Superior temporal gyrus (tissue), 1 donor: ENCODE measurements around the gene SH3TC1.

Source experiments
- DNase-seq: peaks from one replicate; pipeline ENCODE4 v3.0.0-alpha.2; 2016; ENCODE audit errors: extremely low spot score

Gene SH3TC1

GRCh38 chr4:8261851-8262535 lies 62.9 kb downstream of the SH3TC1 start:
- DNase-seq: no peak

DNA sequence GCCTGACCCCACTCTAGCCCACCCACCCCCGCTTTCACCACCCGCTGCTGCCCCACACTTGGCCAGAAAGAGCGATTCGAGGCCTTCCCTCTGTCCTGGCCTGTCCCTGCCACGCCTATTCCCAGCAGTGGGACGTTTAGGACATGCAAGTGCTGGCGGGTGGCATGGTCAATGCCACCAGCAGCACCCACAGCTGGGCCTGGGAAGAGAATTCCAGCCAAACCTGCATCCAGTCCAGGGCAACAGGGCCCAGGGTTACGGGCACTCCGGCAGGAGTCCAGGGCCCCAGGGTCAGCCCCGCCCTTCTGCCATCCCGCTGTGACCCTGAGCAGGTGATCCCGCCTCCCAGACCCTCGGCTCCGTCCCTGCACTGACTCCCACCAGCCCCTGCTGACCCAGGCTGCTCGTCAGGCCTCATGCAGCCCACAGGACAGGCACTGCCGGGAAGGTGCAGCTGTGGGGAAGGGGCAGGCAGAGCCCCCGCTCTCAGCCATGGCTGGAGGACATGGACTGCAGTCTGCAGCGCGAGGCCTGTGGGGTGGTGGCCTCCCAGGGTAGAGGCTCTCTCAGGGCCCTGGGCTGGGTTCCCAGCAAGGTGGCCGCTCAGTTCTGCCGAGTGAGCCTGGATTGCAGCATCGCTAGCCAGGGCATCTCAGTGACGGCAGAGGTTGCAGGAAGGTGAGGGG lies 63.7 kb downstream of the SH3TC1 start:
- no peak for DNase-seq

- DNase-seq: no peak
Measured at GRCh38 chr4:8263397-8263796, 64.3 kb downstream of the SH3TC1 start.

DNA sequence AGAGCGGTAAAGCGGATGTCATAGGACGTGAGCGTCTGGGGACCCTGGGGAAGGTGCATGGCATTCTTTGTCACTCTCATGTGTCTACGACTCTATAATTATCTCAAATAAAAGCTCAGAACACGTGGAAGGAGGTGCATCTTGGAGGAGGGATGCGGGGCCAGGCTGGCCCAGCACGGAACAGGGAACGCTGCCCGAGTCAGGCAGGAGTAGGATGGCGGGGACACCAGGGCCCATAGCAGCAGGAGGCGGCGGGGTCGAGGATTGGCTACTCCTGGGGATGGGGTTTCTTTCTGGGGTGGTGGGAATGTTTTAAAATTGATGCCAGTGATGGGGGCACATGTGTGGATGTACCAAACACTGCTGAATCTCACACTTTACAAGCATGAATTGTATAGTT lies 65.0 kb downstream of the SH3TC1 start:
- no peak for DNase-seq

- DNase-seq: no peak
Measured at GRCh38 chr4:8265171-8265929, 66.3 kb downstream of the SH3TC1 start.

DNA sequence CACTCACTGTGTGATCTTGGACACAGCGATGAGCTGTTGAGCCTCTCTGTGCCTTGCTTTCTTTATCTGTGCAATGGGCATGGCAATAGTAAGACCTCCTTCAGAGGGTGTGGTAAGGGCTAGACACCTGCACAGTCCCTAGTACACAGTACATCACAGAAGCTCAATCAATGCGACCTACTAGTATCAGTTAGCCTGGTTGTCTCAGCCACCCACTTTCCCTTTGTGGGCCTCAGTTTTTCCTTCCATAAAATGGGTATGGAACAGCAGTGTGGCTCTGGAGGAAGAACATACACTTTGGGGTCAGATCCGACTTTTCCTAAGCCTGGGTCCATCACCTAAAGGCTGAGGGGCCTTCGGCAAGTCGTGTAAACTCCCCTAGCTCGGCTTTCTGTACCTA lies 67.0 kb downstream of the SH3TC1 start:
- DNase-seq: no peak

DNA sequence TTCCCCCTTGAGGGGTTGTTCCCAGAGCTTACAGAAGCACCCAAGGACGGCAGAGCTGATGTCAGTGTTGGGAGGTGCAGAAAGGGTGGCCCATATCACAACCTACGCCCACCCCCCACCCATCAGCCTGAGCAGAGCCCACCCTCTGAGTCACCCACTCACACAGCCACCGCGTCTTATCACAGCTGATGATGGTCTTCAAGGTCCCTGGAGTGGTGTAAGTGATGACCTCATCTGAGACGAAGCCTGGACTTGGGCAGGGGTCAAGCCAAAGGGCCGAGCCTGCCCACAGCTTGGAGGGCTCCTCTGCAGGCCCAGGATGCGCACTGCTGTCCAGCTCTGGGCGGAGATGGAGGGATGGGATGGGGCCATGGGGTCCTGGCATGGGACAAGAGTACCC lies 67.4 kb downstream of the SH3TC1 start:
- no peak for DNase-seq

DNA sequence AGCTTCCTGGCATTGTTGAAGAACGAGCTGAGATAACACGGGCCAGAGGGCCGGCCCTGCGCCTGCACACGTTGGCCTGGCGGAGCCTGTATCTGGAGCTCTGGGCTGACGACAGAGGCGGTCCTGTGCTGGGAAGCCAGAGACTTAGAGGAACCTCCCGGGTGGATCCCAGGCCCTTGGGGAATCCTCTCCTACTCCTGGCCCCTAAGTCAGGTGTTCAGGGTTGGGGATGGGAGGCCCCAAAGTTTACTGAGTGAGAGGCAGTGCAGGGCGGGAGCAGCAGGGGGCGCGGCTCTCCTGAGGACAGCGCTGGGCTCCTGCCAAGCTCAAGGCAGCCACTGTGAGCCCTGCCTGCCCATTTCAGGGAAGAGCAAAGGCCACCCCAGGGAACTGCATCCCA lies 68.0 kb downstream of the SH3TC1 start:
- DNase-seq: no peak

DNA sequence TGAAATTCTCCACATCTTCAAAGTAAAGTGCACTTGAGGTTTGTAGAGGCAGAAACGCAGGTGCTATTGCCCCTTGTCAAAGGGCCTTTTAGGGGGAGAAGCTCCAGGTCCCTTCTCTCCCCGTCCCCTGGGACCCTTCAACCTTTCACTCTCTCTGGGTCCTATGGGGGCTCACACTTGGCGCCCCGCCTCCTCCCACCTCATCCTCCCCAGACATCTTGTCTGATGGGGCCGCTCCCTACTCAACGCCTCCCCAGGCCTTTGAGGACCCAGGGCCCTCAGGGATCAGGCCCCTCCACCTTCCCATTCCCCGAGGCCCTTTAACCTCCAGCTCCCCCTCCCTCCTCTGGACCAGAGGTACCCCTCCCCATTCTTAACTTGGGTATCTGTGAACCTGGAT lies 69.1 kb downstream of the SH3TC1 start:
- DNase-seq: no peak

GRCh38 chr4:8268901-8269534 lies 69.9 kb downstream of the SH3TC1 start:
- DNase-seq: no peak

DNA sequence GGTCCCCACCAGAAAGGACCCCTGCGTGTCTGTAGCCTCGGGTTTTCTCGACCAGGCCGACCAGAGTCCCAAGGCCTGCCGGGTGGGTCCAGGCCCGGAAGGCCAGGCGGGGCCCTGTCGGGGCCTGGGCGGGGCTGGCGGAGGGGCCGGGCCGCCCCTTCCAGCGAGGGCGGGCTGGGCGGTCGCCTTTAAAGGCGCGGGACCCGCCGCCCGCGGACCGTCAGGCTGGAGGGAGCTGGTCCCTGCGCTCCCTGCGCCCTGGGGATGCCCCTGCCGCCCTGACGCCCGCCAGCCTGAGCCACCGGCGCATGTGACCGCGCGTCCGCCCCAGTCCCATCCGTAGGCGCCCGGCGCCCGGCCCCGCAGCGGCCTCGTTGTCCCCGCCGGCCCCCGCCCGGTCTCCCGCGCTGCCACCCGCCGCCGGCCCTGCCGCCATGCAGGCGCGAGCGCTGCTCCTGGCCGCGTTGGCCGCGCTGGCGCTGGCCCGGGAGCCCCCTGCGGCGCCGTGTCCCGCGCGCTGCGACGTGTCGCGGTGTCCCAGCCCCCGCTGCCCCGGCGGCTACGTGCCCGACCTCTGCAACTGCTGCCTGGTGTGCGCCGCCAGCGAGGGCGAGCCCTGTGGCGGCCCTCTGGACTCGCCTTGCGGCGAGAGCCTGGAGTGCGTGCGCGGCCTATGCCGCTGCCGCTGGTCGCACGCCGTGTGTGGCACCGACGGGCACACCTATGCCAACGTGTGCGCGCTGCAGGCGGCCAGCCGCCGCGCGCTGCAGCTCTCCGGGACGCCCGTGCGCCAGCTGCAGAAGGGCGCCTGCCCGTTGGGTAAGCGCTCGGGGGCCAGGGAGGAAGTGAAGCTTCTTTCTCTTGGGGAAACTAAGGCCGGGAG lies 70.7 kb downstream of the SH3TC1 start, which contains the start of gene HTRA3:
TSS of gene HTRA3 (plus strand) at position 220 of the 883 bp plus-strand sequence. CDS start at position 435, 215 bp downstream.
- no peak for DNase-seq

- DNase-seq: no peak
Measured at GRCh38 chr4:8270418-8270771, 71.3 kb downstream of the SH3TC1 start.

DNA sequence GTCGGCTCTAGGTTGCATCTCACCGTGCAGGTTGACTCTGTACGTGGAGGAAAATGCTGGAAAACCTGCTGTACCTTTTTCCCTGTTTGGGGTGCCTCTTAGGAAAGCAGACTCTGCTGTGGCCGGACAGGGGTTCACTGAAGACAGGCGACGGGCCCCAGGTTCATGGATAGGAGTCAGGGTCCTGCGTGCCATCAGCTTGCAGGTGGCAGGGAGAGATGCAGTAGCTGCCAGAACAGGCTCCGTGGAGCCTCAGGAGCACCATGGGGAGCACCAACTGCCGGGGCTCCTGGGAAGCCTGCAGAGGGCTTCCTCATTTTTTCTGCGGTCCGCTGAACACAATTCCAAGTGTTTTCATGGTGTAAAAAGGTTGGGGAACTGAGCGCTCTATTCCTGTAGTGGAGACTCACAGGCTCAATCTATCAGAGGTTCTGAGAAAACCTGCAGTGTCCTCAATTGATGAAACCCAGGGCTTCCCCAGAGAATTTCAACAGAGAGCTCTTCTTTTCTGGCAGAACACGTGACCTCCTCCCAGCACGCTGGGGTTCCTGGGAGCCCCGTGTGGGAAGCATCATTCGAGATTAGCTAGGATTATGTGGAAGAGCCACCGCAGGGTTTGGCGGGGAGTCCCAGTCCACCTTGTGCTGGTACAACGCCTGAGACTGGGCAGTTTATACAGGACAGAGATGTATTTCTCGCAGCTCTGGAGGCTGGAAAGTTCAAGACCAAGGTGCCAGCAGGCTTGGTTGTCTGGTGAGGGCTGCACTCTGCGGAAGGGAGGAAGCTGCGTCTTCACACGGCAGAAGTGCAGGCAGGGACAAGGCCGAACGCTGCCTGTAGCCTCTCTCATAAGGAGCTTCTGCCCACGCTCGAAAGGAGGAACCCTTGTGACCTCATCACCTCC lies 72.1 kb downstream of the SH3TC1 start:
- DNase-seq: no peak

DNA sequence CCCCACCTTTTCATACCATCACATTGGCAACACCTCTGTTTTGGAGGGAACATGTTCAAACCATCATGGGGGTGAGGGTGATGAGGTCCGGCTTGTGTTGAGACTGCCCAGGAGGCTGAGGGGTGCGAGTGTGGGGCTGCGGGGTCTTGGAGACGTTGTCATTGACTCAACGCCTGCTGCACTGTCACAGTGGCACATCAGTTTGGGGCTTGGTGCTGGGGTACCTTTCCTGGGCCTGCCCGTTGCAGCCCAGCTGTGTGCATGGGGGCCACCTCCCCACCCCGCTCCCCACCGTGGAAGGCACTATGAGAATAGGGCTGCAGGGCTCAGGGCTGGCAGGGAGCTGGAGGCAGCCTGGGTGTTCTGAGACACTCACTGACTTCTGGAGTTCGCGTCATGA lies 72.7 kb downstream of the SH3TC1 start:
- DNase-seq: no peak

DNA sequence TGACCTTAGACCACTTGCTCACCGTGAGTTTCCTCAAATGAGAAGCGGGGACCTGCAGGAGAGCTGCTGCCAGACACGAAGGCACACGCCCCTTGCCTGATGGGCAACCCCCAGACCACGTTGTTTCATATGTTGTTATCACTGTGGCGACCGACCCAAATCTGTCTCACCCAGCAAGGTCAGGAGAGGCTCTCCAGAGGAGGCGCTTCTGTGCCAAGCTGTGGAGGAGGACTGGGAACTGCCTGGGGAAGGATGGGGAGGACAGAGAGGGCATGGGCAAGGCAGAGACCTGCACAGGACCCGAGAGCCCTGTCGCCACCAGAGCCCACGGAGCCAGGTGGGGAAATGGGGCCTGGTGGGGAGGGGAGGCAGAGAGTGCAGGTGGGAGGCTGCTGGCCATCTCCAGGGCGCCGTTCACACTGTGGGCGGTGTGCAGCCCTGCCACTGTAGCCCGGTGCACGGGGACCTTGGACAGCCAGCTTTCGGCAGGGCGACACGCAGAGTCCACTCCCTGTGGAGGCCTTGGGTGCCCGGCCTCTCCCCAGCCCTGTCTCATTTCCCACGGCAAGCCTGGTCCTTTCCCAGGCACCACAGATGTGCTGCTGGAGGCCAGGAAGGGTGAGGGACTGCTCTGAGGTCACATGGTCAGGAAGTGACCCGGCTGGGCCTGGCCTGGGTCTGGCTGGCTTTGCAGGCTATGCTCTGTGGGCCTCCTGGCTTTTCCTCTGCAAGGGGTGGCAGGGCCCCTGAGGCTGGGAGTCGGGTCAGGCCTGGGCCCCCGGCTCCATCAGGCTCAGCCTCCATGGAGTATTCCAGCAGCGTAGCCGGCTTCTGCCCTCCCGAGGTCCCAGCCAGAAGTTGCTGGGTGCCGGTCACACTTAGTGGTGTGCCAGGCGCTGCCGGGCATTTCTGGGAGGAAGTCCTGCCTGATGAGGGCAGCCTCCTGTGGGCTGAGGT lies 73.7 kb downstream of the SH3TC1 start:
- no peak for DNase-seq

- no peak for DNase-seq
Measured at GRCh38 chr4:8273450-8273849, 74.4 kb downstream of the SH3TC1 start.

DNA sequence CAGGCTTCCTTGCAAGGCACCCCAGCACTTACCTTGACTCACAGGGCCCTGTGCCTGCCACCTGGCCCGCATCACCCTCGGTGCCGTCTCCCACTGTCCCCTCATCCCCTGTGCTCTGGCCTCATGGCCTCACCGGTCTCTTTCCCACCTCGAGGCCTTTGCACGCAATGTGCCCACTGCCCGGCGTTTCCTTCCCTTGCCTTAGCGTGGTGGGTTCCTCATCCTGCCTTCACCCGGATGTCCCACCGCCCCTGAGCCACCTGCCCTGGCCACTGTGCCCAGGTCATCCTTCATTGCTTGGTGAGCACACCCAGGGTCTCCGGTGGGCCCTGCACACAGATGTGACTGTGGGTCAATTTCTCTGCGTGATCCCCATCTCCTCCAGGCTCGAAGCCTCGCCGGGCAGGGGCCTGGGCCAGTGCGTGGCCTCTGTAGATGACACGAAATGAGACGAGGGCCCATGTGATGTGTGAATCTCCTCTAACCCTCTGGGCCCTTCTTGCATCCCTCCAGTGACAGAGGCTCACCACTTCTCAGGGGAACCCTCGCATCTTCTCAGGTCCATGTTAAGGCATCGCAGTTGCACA lies 75.1 kb downstream of the SH3TC1 start:
- no peak for DNase-seq

DNA sequence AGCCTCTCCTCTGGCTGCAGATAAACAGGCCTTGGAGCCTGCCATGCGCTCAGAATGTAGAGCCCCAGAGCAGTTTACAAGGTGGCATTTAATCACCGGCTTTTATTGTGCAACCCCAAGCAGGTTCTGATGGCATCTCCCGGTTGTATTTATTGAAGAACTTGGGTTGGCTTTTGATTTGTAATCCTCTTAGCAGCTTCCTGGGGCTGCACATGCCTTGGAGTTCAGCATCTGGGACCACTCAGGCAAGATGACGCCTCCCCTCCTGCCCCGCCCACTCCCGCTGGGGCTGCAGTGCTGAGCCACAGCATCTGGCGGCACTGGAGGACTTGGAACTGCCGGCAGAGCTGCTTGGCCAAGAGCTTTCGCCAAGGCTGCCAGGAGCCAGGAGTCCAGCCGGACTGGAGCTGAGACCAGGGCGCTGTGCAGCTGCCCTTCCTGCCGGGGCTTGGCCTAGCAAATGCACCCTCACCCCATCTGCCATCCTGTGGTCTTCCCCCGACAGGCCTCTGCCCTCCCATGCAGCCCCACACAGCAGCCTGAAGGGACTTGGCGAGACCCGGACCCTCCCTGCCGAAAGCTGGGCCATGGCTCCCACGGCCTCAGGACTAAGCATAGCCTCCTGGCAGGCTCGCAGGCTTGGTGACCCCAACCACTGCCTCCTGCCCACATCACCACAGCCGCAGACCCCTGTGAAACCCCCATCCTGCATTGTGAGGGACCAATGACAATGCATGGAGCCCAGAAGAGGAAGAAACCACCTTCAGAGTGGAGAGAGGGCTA lies 75.9 kb downstream of the SH3TC1 start:
- DNase-seq: peak; percentile 78
